Erythroblast (primary cell): Measurements from ENCODE around the gene AGXT2.

ENCODE experiments used
- GATA1 ChIP-seq: IDR thresholded peaks from 2 replicates; pipeline ENCODE4 v1.6.1; 2011; ENCODE audit warnings: low read depth, mild to moderate bottlenecking, control low read depth, low read length, moderate library complexity
- POLR2A ChIP-seq: IDR thresholded peaks from 2 replicates; pipeline ENCODE4 v1.6.1; 2011; ENCODE audit warnings: mild to moderate bottlenecking, low read length

DNA sequence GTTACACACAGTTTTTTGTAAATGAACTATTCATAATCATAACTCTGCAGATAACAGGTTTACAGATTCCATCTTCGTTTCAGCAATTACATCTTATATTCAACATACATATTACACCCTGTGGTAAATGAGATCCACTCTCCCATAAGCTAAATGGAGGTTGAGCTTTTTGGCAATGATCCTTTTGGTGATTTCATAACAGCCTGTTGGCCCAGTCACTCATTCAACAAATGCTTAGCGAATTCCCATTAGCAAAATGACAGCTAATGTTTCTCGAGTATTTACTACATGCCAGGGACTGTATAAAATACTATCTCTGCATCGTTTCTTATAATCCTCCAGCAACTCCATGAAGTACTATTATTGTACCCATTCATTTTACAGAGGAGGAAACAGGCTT lies 25.4 kb upstream of the AGXT2 start:
- TF ChIP-seq POLR2A (no peak), GATA1 (no peak)
